Lower lobe of right lung (tissue), 2 donors: ENCODE results near the gene C1orf146. TPM values are rescaled to one million over a fixed set of nuclear protein-coding genes. Genes with fewer than 3 reads are reported as not detected.

Experiments
- ATAC-seq, 2 donors: fragments of 200-7000 bp; cut with Tn5 transposase; one replicate each; pipeline ENCODE4 v1.9.1; 2020 to 2022; ENCODE audit warnings: mild to moderate bottlenecking in 2 of 2, moderate library complexity in 2 of 2
- DNase-seq: peaks from one replicate; pipeline ENCODE4 v3.0.0-alpha.2; 2020
- H3K27ac ChIP-seq: fragments of 200-600 bp; one replicate; pipeline ENCODE4 v1.8.0; 2022
- H3K27me3 ChIP-seq: fragments of 200-600 bp; one replicate; pipeline ENCODE4 v1.8.0; 2022; ENCODE audit warnings: low read depth
- H3K36me3 ChIP-seq: fragments of 200-600 bp; one replicate; pipeline ENCODE4 v1.8.0; 2022; ENCODE audit warnings: mild to moderate bottlenecking
- H3K4me1 ChIP-seq: fragments of 200-600 bp; one replicate; pipeline ENCODE4 v1.8.0; 2022
- H3K4me3 ChIP-seq: fragments of 200-600 bp; one replicate; pipeline ENCODE4 v1.8.0; 2022; ENCODE audit warnings: mild to moderate bottlenecking
- H3K9me3 ChIP-seq: fragments of 200-600 bp; one replicate; pipeline ENCODE4 v1.8.0; 2022
- CTCF ChIP-seq: fragments of 200-600 bp; IDR thresholded peaks from one replicate; pipeline ENCODE4 v1.8.0; 2022; ENCODE audit warnings: antibody characterized with exemption, mild to moderate bottlenecking
- intact Hi-C: fragments of 100-400 bp; cut with DNase I; formaldehyde crosslinking; loops from one replicate; pipeline ENCODE4 v1.11.0; 2022
- total RNA-seq: library from RNA; stranded (reverse); fragmentation: NEBNext Ultra II Directional; extraction: Animal tissue kit (Norgen Biotek cat#: 25700); gene quantifications from one replicate; pipeline ENCODE4 v1.2.1, GENCODE V29; 2021
- donor health status: DM: no; HTN: yes; CAD: no; lungs with severe emphysema.

The C1orf146 gene
- total RNA-seq, 1 donor from 2014 or later: not detected

- Histone ChIP-seq H3K36me3 (peaks cover 41% of the 10 kb centered on the region), H3K4me1 (no peaks in the 10 kb centered on the region), H3K27me3 (no peaks in the 10 kb centered on the region), H3K27ac (no peak overlapping the region), H3K4me3 (no peak overlapping the region), H3K9me3 (no peaks in the 10 kb centered on the region)
- ATAC-seq (peak in 1 of 2 donors; percentile 33), DNase-seq (no peak)
- TF ChIP-seq CTCF: peak; percentile 62
- intact Hi-C loops: no loop called here
Measured at GRCh38 chr1:92291372-92291999, 73.8 kb downstream of the C1orf146 start.

Other genes with a start within 250 kb of the C1orf146 start
- gene EPHX4, start 187.9 kb upstream of the C1orf146 start, total RNA-seq: 0.59 TPM
- gene SETSIP, start 142.5 kb upstream of the C1orf146 start, total RNA-seq: not detected
- gene BTBD8, start 137.6 kb upstream of the C1orf146 start, total RNA-seq: 5.5 TPM
- 6.5 TPM for gene GLMN, start 81.1 kb downstream of the C1orf146 start, total RNA-seq
- gene RPAP2, start 81.1 kb downstream of the C1orf146 start, total RNA-seq: 20.0 TPM